B cell (primary cell): Measurements from ENCODE around the gene TRAF4. TPM values are rescaled to one million over a fixed set of nuclear protein-coding genes. Genes with fewer than 3 reads are reported as not detected.

ENCODE experiments used
- ATAC-seq: fragments of 200-7000 bp; cut with Tn5 transposase; one replicate; pipeline ENCODE4 v1.10.0; 2021; ENCODE audit warnings: low read depth, mild to moderate bottlenecking, moderate number of reproducible peaks, moderate library complexity
- CTCF ChIA-PET: fragments of 350-600 bp; sonication (Branson Sonifier 250); formaldehyde crosslinking; loops from one replicate; lab custom pipeline; 2021; ENCODE audit warnings: antibody characterized with exemption, inconsistent platforms; lab: Charles Lee
- POLR2A ChIA-PET: fragments of 350-600 bp; sonication (Branson Sonifier 250); formaldehyde crosslinking; loops from one replicate; lab custom pipeline; 2021; ENCODE audit warnings: antibody characterized with exemption; lab: Charles Lee
- DNase-seq: peaks from one replicate; pipeline ENCODE4 v3.0.0; 2013
- H2AFZ ChIP-seq: 2 replicates; pipeline ENCODE4 v1.6.1; 2012; ENCODE audit warnings: mild to moderate bottlenecking, low read depth, low read length; ENCODE audit not compliant: insufficient read depth, poor library complexity, severe bottlenecking
- H3K27ac ChIP-seq, 2 donors: 1 replicate in 1 of 2; 2 replicates in 1 of 2; pipeline ENCODE4 v1.5.1; 2012 to 2013; ENCODE audit warnings: low read length in 2 of 2, mild to moderate bottlenecking in 2 of 2, moderate library complexity in 1 of 2
- H3K27me3 ChIP-seq, 4 experiments: fragments of 200-600 bp in 1 of 4; sonication (generic) in 1 of 4; replicated peaks in 1 of 4; 1 replicate in 2 of 4; 2 replicates in 2 of 4; pipeline versions ENCODE4 v1.6.1 to v1.7.0; 2013 to 2016; ENCODE audit warnings: low read length in 3 of 4, mild to moderate bottlenecking in 2 of 4, mixed read lengths in 1 of 4, moderate library complexity in 1 of 4; ENCODE audit not compliant: insufficient read depth in 4 of 4, control insufficient read depth in 3 of 4; ENCODE audit errors: control extremely low read depth in 1 of 4
- H3K36me3 ChIP-seq, 2 experiments: replicated peaks in 1 of 2; 1 replicate in 1 of 2; 2 replicates in 1 of 2; pipeline versions ENCODE4 v1.6.1 to v1.7.1; 2013; ENCODE audit warnings: low read length in 1 of 2; ENCODE audit not compliant: insufficient read depth in 2 of 2, control insufficient read depth in 1 of 2; ENCODE audit errors: control extremely low read depth in 1 of 2, extremely low read depth in 1 of 2
- H3K4me1 ChIP-seq, 2 donors: fragments of 200-600 bp in 1 of 2; sonication (generic) in 1 of 2; 1 replicate in 1 of 2; 2 replicates in 1 of 2; pipeline versions ENCODE4 v1.5.1 to v1.6.1; 2013 to 2017; ENCODE audit warnings: low read length in 2 of 2; ENCODE audit not compliant: control insufficient read depth in 2 of 2, insufficient read depth in 2 of 2
- H3K4me2 ChIP-seq: replicated peaks from 2 replicates; pipeline ENCODE3; 2012; ENCODE audit warnings: mild to moderate bottlenecking, low read depth, low read length; ENCODE audit not compliant: poor library complexity, severe bottlenecking
- H3K4me3 ChIP-seq, 5 experiments: fragments of 200-600 bp in 1 of 5; sonication (generic) in 1 of 5; 1 replicate in 3 of 5; 2 replicates in 2 of 5; pipeline versions ENCODE4 v1.5.1 to v1.7.0; 2011 to 2016; ENCODE audit warnings: low read length in 4 of 5, mild to moderate bottlenecking in 4 of 5, low read depth in 2 of 5, control low read depth in 1 of 5, moderate library complexity in 1 of 5; ENCODE audit not compliant: insufficient read depth in 1 of 5; ENCODE audit errors: control extremely low read depth in 1 of 5, extremely low read depth in 1 of 5
- H3K79me2 ChIP-seq: fragments of 200-600 bp; sonication (generic); one replicate; pipeline ENCODE4 v1.6.0; 2016; ENCODE audit warnings: low read length; ENCODE audit not compliant: control insufficient read depth, insufficient read depth
- H3K9ac ChIP-seq: fragments of 200-600 bp; sonication (generic); 2 replicates; pipeline ENCODE4 v1.6.1; 2017; ENCODE audit warnings: mild to moderate bottlenecking, low read length, moderate library complexity
- H3K9me3 ChIP-seq, 3 donors: one replicate each; pipeline versions ENCODE4 v1.6.1 to v1.7.1; 2013; ENCODE audit warnings: low read length in 2 of 3; ENCODE audit not compliant: control insufficient read depth in 2 of 3, insufficient read depth in 1 of 3; ENCODE audit errors: control extremely low read depth in 1 of 3
- H4K20me1 ChIP-seq: 2 replicates; pipeline ENCODE4 v1.6.0; 2012; ENCODE audit warnings: mild to moderate bottlenecking, low read length; ENCODE audit not compliant: insufficient read depth, control insufficient read depth, poor library complexity, severe bottlenecking
- H3K27ac Mint-ChIP-seq: one replicate; pipeline ENCODE4 v1.8.0; 2021; ENCODE audit warnings: mixed read lengths
- H3K27me3 Mint-ChIP-seq: one replicate; pipeline ENCODE4 v1.8.0; 2021; ENCODE audit warnings: mixed read lengths
- H3K4me1 Mint-ChIP-seq: one replicate; pipeline ENCODE4 v1.8.0; 2021; ENCODE audit warnings: mixed read lengths
- H3K4me3 Mint-ChIP-seq: one replicate; pipeline ENCODE4 v1.8.0; 2021; ENCODE audit warnings: mixed read lengths
- H3K9me3 Mint-ChIP-seq: one replicate; pipeline ENCODE4 v1.8.0; 2022; ENCODE audit warnings: mixed read lengths; ENCODE audit not compliant: insufficient read depth
- CTCF ChIP-seq: fragments of 200-600 bp; IDR thresholded peaks from one replicate; pipeline ENCODE4 v1.8.0; 2022; ENCODE audit warnings: antibody characterized with exemption, mild to moderate bottlenecking
- EZH2 ChIP-seq: IDR thresholded peaks from 2 replicates; pipeline ENCODE4 v1.6.1; 2012; ENCODE audit warnings: borderline replicate concordance, low read depth, mild to moderate bottlenecking, moderate library complexity, low read length; ENCODE audit not compliant: insufficient read depth, poor library complexity, severe bottlenecking
- WGBS: methylation state at CpG from one replicate; pipeline ENCODE4 v1.1.5; 2013; ENCODE audit warnings: missing lambda C conversion rate; ENCODE audit not compliant: insufficient coverage; 5-methylcytosine and 5-hydroxymethylcytosine counted together
- intact Hi-C: fragments of 100-400 bp; cut with micrococcal nuclease; formaldehyde crosslinking; loops from one replicate; pipeline ENCODE4 v1.10.0; 2022
- polyA plus RNA-seq: library from polyadenylated mRNA; depleted of rRNA; stranded (reverse); fragments of >200 nt; gene quantifications from 2 replicates; pipeline ENCODE4 v1.2.3, GENCODE V29; 2012
- total RNA-seq, 2 donors: library from RNA; stranded (reverse); fragments of 120-200 nt in 1 of 2; gene quantifications; 1 replicate in 1 of 2; 2 replicates in 1 of 2; pipeline versions ENCODE4 v1.2.3 to v1.2.4, GENCODE V29; 2013 to 2022

Gene TRAF4
- total and polyA plus RNA-seq, 2 donors (not counting 1 experiment from before 2014, with no cell fraction given) = 226 to 683 TPM

- Histone ChIP-seq H4K20me1 (no peaks in the 10 kb centered on the region), H3K4me2 (peak overlapping the region; percentile 93), H3K9ac (peak overlapping the region; percentile 74), H3K36me3 (no peaks in the 10 kb centered on the region), H2AFZ (peak overlapping the region; percentile 96), H3K79me2 (no peaks in the 10 kb centered on the region), H3K27me3 (peaks cover 0 to 6% (median 2%) of the 10 kb centered on the region in 4 experiments), H3K9me3 (no peaks in the 10 kb centered on the region), H3K4me3 (peak overlapping the region; percentile 52 to 88 (median 73)), H3K27ac (peak overlapping the region; percentile 69 to 79), H3K4me1 (peaks cover 16 to 25% of the 10 kb centered on the region in 2 donors)
- H3K4me3 Mint-ChIP-seq = peak overlapping the region; percentile 96
- ATAC-seq = peak; percentile 50
- H3K27ac Mint-ChIP-seq = peak overlapping the region; percentile 93
- H3K4me1 Mint-ChIP-seq = peaks cover 19% of the 10 kb centered on the region
- no peaks in the 10 kb centered on the region for H3K9me3 Mint-ChIP-seq
- TF ChIP-seq EZH2 (no peak), CTCF (no peak)
- H3K27me3 Mint-ChIP-seq = no peaks in the 10 kb centered on the region
- CTCF ChIA-PET = interaction anchor here (1.2 to 3.2 kb wide), 7 partner anchors 7 to 405 kb away, joined by 3 to 31 read pairs (median 5); partner anchors contain the start of genes RPL23A and TLCD1
- 7% methylated on average over 33 of the region's 34 CpGs for WGBS
- peak; percentile 83 for DNase-seq
- POLR2A ChIA-PET = interaction anchor here (0.6 to 2.8 kb wide), 9 partner anchors 8 to 240 kb away, joined by 3 to 38 read pairs (median 6); partner anchors contain the start of genes BLTP2, NEK8, PHF12 and RPL23A
- intact Hi-C loops = loop anchor here (10.0 kb wide), 2 partner anchors 137 to 433 kb away; partner anchors contain the start of genes ALDOC and PIGS
These were observed 31.6 kb upstream of the TRAF4 start for GRCh38 chr17:28712032-28712704.
